IPS DF 6.9 (cell line): Measurements from ENCODE around the gene KIF26B.
"Not testable (repeated sequence)": the region's sequence is repeated elsewhere in the genome, so short reads cannot be mapped to it uniquely, and the experiment has no call there.

Source experiments
- DNase-seq: peaks from one replicate; pipeline ENCODE4 v3.0.0-alpha.2; 2013; ENCODE audit warnings: low read depth, low spot score
- H3K27ac ChIP-seq: one replicate; pipeline ENCODE4 v1.5.1; 2013; ENCODE audit warnings: low read length, control low read depth
- H3K27me3 ChIP-seq: 2 replicates; pipeline ENCODE4 v1.6.1; 2013; ENCODE audit warnings: mild to moderate bottlenecking, low read length; ENCODE audit not compliant: control insufficient read depth, insufficient read depth
- H3K36me3 ChIP-seq: 2 replicates; pipeline ENCODE4 v1.6.1; 2013; ENCODE audit warnings: low read length; ENCODE audit not compliant: control insufficient read depth, insufficient read depth
- H3K4me1 ChIP-seq: 2 replicates; pipeline ENCODE4 v1.6.1; 2013; ENCODE audit warnings: low read length; ENCODE audit not compliant: control insufficient read depth, insufficient read depth
- H3K4me3 ChIP-seq: 2 replicates; pipeline ENCODE4 v1.5.1; 2013; ENCODE audit warnings: mild to moderate bottlenecking, low read length
- H3K9me3 ChIP-seq: 2 replicates; pipeline ENCODE4 v1.6.1; 2013; ENCODE audit warnings: low read length, inconsistent platforms; ENCODE audit not compliant: control insufficient read depth, insufficient read depth
- WGBS: extraction: QIAGEN DNeasy Blood & Tissue Kit; methylation state at CpG from one replicate; pipeline ENCODE4 v1.1.7; 2013; ENCODE audit warnings: mixed read lengths, missing lambda C conversion rate; ENCODE audit not compliant: insufficient read length, insufficient coverage; 5-methylcytosine and 5-hydroxymethylcytosine counted together

KIF26B gene

GRCh38 chr1:245348626-245349025 is 193.8 kb downstream of the KIF26B start:
- no peaks in the 10 kb centered on the region for H3K9me3 ChIP-seq
- H3K27ac ChIP-seq = no peak overlapping the region
- H3K36me3 ChIP-seq = no peaks in the 10 kb centered on the region
- WGBS = no CpG with 5 or more reads among the region's 9 CpGs
- no peaks in the 10 kb centered on the region for H3K4me1 ChIP-seq
- no peak for DNase-seq
- H3K4me3 ChIP-seq = no peak overlapping the region
- no peaks in the 10 kb centered on the region for H3K27me3 ChIP-seq

DNA sequence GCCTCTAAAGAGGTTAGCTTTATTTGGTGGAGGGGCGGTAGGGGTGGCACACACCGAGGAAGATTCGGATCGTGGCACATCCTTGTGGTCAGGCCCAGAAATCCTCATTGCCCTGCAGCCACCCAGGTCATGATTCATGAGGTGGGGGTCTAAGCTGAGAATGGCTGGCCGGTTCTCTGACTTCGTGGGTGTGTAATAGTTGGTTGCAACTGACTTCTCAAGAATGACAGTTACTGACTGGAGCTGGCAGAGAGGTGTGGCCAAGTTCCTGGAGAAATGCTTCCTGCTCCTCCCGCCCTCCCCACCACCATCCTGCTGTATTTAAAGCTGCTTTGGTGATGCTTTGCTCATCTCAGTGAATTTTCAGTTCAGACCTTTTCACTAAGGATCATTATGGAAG is 198.6 kb downstream of the KIF26B start:
- H3K27ac ChIP-seq = no peak overlapping the region
- H3K27me3 ChIP-seq = no peaks in the 10 kb centered on the region
- DNase-seq = no peak
- no peaks in the 10 kb centered on the region for H3K4me1 ChIP-seq
- H3K36me3 ChIP-seq = no peaks in the 10 kb centered on the region
- no peaks in the 10 kb centered on the region for H3K9me3 ChIP-seq
- H3K4me3 ChIP-seq = no peak overlapping the region
- WGBS = no CpG with 5 or more reads among the region's 7 CpGs

- H3K36me3 ChIP-seq = no peaks in the 10 kb centered on the region
- WGBS = no CpG with 5 or more reads among the region's 19 CpGs
- DNase-seq = no peak
- H3K9me3 ChIP-seq = no peaks in the 10 kb centered on the region
- H3K27me3 ChIP-seq = no peaks in the 10 kb centered on the region
- no peak overlapping the region for H3K27ac ChIP-seq
- no peak overlapping the region for H3K4me3 ChIP-seq
- no peaks in the 10 kb centered on the region for H3K4me1 ChIP-seq
These were observed 199.4 kb downstream of the KIF26B start for GRCh38 chr1:245353915-245354775.

DNA sequence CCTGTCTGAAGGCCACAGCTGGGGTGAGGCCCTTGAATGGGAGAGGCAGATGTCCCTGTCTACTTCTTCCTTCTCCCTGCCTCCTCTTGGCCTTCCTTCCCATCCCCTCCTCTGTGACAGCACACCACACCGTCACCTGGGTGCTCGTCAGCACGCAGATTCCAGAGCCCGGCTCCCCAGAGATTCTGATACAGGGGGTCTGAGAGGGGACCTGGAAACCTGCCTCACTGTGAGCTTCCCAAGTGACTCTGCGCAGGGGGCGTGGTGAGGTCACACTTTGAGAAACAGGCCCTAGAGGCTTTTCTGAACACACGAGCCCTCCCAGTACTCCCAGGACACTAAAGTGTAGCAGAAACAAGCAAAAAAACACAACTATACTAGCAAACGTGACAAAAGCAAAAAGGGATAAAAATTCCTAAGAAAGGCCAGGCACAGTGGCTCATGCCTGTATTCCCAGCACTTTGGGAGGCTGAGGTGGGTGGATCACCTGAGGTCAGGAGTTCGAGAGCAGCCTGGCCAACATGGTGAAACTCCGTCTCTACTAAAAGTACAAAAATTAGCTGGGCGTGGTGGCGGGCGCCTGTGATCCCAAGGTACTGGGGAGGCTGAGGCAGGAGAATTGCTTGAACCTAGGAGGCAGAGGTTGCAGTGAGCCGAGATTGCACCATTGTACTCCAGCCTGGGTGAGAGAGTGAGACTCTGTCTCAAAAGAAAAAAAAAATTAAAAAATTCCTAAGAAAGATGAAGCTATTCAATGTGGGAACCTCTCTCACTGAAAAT is 201.3 kb downstream of the KIF26B start:
- H3K27ac ChIP-seq, H3K4me1 ChIP-seq, H3K9me3 ChIP-seq, DNase-seq, H3K27me3 ChIP-seq, H3K36me3 ChIP-seq, H3K4me3 ChIP-seq: not testable (repeated sequence)
- WGBS = no CpG with 5 or more reads among the region's 14 CpGs

- WGBS = no CpG with 5 or more reads among the region's 10 CpGs
- no peak overlapping the region for H3K4me3 ChIP-seq
- H3K9me3 ChIP-seq = no peaks in the 10 kb centered on the region
- no peaks in the 10 kb centered on the region for H3K4me1 ChIP-seq
- no peaks in the 10 kb centered on the region for H3K36me3 ChIP-seq
- H3K27me3 ChIP-seq = no peaks in the 10 kb centered on the region
- no peak for DNase-seq
- no peak overlapping the region for H3K27ac ChIP-seq
These were observed 202.3 kb downstream of the KIF26B start for GRCh38 chr1:245356891-245357585.

- H3K36me3 ChIP-seq, H3K27ac ChIP-seq, H3K4me1 ChIP-seq, H3K9me3 ChIP-seq, H3K27me3 ChIP-seq, H3K4me3 ChIP-seq, DNase-seq: not testable (repeated sequence)
- WGBS = no CpG with 5 or more reads among the region's 12 CpGs
These were observed 204.4 kb downstream of the KIF26B start for GRCh38 chr1:245359101-245359680.

- Histone ChIP-seq H3K4me3 (no peak overlapping the region), H3K4me1 (no peaks in the 10 kb centered on the region), H3K27me3 (no peaks in the 10 kb centered on the region), H3K9me3 (no peaks in the 10 kb centered on the region), H3K27ac (no peak overlapping the region), H3K36me3 (no peaks in the 10 kb centered on the region)
- no CpG with 5 or more reads among the region's 11 CpGs for WGBS
- no peak for DNase-seq
These were observed 206.3 kb downstream of the KIF26B start for GRCh38 chr1:245361065-245361464.

GRCh38 chr1:245361951-245362350 is 207.2 kb downstream of the KIF26B start:
- no peak overlapping the region for H3K4me3 ChIP-seq
- no peak overlapping the region for H3K27ac ChIP-seq
- no CpG with 5 or more reads among the region's 15 CpGs for WGBS
- DNase-seq = no peak
- H3K4me1 ChIP-seq = no peaks in the 10 kb centered on the region
- no peaks in the 10 kb centered on the region for H3K27me3 ChIP-seq
- no peaks in the 10 kb centered on the region for H3K36me3 ChIP-seq
- H3K9me3 ChIP-seq = no peaks in the 10 kb centered on the region

GRCh38 chr1:245363461-245364200 is 208.8 kb downstream of the KIF26B start:
- no CpG with 5 or more reads among the region's 15 CpGs for WGBS
- Histone ChIP-seq H3K27me3 (no peaks in the 10 kb centered on the region), H3K36me3 (no peaks in the 10 kb centered on the region), H3K4me1 (no peaks in the 10 kb centered on the region), H3K27ac (no peak overlapping the region), H3K9me3 (no peaks in the 10 kb centered on the region), H3K4me3 (no peak overlapping the region)
- DNase-seq = no peak
